ENCODE measurements around the gene INPP4B.

The INPP4B gene

GRCh38 chr4:142222127-142222526 lies 624.0 kb downstream of the INPP4B start:
- no peak for DNase-seq (ENCODE audit: low spot score)

- DNase-seq (ENCODE audit: low spot score), result no peak
Observed at GRCh38 chr4:142218726-142219125, 627.4 kb downstream of the INPP4B start.

DNA sequence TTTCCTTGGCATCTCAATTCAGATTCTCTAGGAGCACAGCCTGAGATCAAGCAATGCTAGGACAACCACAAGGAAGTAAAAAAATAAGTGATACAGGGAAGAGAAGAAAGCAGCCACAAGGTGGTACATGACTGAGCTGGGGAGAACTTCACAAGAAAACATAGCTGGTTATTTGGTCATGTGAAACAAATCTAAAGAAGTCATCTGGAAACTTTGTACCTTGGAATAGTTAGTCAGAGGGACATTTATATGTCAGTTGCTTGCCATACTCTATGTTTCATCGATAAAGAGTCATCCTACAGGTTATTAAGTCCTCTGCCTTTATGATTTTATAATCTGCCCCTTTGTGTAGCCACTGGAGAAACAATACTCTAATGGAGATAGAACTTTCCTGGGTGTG lies 634.7 kb downstream of the INPP4B start:
- DNase-seq (ENCODE audit: low spot score), result no peak

DNA sequence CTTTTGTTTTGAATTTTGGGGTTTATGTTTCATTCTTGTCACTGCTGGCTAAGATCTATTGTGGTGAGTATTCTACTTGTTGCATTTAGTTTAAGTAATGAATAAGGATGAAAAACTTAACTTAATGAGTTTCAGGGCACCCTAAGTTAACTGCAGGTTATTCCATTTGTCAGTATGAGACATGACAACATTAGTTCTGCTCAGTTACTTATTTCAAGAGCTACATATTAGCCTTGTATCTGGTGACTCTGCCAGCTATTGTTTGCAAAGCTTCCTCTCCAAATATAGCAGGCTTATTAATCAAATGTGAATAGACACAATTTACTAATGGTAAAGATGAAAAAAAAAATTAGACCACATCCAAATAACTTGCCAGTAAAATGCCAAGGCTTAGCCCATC lies 642.6 kb downstream of the INPP4B start:
- DNase-seq (ENCODE audit: low spot score), result no peak

DNA sequence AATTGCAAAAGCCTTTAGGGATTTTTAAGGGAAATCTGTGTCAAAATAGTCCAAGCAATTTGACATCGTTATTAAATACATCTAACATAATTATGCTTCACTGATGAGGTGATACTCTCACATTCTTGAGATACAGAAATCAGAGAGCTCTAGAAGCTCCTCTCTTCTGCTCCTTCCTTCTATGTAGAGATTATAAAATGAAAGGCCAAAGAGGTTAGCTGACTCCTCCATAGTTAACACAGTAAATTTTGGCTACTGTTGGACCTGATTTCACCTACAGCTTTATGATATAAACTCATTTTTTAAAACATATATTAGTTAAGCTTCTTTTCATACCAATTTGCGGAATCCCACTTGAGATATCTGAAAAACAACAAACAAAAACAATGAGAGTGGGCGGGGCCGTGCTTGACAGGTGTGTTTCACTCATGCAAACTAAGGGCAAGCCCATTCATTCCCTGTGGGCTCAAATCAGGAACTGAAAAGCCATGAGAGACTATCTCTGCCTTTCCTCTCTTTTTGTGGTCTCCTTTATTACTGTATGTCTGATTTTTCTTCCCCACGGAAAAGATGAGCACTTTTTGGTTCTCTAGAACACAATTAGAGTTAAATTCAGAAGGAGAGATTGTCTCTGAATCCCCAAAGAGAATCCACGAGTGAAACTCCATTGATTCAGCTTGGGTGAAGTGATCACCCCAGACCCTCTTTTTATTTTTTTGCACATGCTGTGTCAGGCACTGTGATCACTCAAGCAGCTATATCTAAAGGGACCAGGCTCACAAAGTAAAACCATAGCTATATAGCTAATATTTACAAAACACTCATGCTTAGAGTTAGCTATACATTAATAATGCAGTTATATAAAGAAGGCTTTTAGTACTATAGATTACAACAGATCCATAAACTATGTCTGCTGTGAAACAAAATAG lies 643.4 kb downstream of the INPP4B start:
- no peak for DNase-seq (ENCODE audit: low spot score)

DNA sequence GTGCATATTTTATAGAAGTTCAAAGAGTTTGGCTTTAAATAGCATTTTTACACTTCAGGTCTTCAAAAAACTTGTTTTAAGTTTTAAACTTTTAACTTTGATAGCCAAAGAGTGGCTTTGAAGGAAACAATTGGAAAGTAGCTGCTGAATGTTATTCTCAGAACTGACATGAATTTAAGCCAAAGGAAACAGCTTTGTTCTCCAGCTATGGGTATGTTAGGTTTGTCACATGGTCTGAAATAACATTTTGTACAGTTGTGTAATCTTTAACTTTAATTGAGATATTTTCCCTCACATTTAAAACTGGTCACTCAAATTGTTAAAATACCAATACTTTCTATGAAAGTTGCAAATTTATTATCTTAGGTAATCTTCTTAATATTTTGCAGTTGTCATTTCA lies 645.1 kb downstream of the INPP4B start:
- DNase-seq (ENCODE audit: low spot score), result no peak

- DNase-seq (ENCODE audit: low spot score), result no peak
Observed at GRCh38 chr4:142194905-142195304, 651.2 kb downstream of the INPP4B start.

DNA sequence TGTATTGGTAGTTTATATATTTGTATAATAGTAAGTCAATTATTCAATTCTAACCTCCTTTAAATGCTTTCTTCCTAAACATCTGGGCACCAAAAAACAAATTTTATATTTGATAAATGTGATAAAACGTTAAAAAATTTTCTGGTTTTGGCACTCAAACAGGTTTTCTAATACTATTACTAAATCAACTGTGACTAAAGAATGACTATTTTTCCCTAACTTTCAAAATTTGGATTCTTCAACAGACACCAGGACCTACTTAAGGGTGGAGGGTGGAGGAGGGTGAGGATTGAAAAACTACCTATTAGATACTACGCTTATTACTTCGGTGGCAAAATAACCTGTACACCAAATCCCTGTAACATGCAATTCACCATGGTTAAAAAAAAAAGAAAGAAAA lies 654.2 kb downstream of the INPP4B start:
- no peak for DNase-seq (ENCODE audit: low spot score)

DNA sequence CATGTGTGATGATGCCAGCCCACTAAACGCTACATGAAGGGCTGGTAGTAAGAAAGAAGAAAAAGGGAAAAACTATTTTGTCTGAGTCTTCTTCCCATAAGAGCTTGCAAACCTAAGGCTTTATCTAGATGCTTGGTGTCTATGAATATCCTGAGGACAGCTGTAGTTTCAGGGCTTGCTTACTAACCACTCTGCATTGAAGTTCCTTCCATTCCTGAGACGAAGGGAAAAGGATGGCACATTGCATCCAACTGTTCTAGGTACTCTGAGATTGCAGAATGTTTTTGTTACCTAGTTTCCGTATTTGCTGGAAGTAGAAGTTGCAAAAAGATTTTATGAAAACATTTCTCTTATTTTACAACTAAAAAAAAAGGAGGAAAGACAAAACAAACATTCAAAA lies 665.1 kb downstream of the INPP4B start:
- DNase-seq (ENCODE audit: low spot score), result no peak

DNA sequence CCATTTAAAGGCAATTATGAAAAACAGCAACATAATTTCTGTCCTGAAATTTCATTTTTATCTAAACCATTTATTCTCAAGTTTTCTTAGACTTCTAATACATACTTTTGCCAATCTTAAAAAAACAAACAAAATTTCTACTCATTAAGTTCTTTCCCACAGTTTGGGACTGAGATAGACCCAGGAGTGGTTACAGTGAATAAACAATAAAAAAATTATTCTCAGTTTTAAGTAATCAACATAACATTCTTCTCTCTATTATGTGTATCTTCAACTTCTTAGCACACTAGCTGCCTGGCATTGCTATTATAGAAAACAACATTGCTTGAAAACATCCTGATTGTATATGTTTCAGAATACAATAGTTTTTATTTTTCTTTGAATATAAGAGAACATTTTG lies 676.9 kb downstream of the INPP4B start:
- DNase-seq (ENCODE audit: low spot score), result no peak

GRCh38 chr4:142168181-142168580 lies 677.9 kb downstream of the INPP4B start:
- DNase-seq (ENCODE audit: low spot score), result no peak

DNA sequence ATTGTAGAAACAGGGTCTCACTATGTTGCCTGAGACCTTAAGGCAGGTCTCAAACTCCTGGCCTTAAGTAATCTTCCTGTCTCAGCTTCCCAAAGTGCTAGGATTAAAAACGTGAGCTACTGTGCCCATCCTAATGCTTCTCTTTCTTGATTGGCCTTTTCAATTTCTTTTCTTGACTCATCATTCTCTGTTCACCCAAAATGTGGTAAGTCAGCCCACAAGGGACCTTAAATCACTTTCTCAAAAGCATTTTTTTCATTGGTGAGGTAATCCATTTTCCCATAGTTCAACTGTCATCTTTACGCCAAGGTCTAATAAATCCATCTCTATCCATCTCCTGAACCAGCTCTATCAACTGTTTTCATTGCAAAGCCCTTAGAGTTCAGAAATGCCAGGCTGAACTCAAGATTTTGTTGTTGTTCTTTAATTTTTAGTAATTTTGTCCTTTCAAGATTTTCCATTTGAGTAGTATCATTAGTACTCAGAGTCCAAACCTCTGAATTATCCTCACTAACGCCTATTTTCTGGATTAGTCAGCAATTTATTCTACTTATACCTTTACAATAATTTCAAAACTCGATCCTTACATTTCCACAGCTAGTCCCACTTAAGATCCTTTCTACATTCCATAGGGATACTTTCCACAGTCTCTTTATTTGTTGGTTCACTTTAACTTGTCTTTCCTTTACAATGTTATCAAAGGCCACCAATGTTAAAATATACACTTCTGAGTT lies 681.2 kb downstream of the INPP4B start:
- DNase-seq (ENCODE audit: low spot score), result no peak

DNA sequence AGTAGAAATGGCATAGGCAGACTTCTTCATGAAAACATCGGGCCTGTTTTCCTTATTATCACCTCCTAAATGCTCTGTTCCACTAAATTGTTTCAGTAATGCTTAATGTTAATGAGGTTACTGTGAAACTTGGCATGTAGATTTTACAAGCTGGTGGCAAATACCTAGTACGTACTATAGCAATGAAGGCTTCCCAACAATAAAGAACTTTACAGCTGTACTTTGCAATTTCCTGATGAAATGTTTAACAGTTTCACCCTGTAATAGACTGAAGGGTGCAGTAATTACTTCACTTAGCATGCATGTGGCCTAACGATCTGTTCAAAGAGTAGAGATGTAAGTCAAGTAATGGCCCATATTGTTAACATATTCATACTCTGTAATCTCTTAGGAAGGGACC lies 685.0 kb downstream of the INPP4B start:
- no peak for DNase-seq (ENCODE audit: low spot score)

DNA sequence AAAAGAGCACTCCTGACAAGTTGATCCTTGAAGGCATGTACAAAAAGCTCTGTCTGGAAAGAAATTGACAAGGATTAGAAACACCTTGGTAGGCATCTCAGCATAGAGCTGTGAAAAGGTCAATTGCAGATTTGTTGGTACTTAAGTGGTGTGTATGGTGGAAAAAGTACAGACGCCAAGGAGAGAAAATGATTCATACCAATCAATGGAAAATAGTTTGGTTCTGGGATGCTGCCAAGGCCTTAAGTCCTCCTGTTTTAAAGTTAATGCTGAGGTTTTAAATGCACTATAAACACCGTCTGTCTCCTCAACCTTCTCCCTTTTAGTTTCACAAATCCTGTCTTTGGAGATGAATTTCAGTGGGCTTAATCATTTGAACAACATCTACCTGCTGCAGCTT lies 685.6 kb downstream of the INPP4B start:
- no peak for DNase-seq (ENCODE audit: low spot score)

DNA sequence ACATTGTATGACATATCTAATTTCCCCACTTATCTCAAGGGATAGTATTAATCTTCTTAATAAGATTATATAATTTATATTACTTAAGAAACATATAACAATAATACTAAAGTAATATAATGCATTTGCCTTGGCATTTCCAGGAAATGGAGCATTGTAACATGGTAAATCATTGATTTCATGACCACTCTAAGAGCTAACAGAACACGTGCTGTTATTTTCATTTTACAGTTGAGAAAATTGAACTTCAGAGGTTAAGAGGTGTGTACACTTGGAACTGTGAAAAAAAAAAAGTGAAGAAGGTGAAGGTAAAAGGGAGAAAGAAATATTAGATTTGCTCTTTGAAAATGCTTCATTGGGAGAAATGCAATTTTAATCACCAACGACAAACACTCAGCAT lies 687.1 kb downstream of the INPP4B start:
- no peak for DNase-seq (ENCODE audit: low spot score)

- no peak for DNase-seq (ENCODE audit: low spot score)
Observed at GRCh38 chr4:142156256-142156655, 689.8 kb downstream of the INPP4B start.

DNA sequence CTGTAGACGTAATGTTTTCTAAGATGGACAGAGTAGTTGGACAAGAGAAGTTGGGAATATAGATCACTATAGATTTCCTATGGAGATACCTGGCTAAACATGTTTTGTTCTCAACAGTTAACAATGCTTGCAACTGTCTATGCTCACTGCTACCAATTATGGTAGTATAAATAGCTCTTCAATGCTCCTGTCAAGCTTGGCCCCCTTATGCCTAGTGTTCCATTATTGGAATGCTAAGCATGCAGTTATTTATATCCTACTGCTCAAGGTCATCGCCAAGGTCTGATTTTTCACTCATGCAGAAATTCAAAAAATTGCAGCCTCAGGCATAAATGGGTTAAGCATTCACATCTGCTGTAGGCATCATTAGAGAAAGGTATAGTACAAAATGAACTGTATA lies 690.8 kb downstream of the INPP4B start:
- no peak for DNase-seq (ENCODE audit: low spot score)

DNA sequence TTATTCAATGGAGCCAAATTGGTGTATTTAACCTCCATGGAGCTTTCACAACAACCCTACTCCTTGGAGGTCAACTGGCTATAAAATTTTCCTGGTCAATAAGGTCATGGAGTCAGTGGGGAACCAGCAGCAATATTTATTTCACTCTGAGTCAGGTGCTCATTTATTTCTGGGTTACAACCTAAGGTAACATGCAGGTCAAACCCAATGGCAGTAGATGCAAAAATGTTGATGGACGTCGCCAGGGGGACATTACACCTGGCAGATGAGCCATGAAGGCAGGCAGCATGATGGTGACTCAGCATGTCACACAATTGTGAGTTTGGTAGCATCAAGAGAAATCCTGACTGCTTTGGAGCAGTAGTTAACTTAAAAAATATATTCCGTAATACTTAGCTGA lies 695.6 kb downstream of the INPP4B start:
- DNase-seq (ENCODE audit: low spot score), result no peak

DNA sequence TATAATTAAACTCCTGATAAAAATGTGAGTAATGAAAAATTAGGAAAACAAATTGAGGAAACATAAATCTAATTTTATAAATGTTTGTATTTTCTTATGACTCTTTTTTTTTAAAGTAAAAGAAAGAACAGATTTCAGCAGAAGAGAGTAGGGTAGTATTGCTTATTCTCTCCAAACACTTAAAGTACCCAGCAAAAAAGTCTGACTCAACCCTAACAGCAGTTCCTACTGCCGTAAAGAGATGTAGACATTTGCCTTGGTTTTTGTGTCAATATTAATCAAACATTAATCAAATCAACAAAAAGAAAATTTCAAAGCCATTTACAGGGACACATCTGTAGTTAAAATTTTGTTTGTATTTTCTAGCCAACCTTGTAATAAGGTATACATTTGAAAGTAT lies 701.3 kb downstream of the INPP4B start:
- no peak for DNase-seq (ENCODE audit: low spot score)

GRCh38 chr4:142142366-142143054 lies 703.6 kb downstream of the INPP4B start:
- DNase-seq (ENCODE audit: low spot score), result no peak

DNA sequence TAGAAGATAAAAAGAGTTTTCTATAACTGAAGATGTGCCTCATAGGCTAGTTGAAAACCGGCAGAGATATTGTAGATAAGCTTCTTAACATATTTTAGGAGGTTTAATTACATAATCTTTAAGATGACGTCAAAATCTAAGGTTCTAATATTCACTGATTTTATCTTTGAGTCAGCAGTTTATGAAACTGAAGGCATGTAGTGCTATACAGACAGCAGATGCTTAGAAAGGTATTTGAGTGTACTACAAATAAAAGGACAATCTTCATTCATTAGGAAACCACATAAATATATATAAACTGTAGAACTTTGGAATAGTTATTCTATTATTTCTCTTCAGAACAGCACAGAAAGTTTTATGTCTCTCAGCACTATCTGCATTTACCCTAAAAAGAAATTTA lies 704.9 kb downstream of the INPP4B start:
- no peak for DNase-seq (ENCODE audit: low spot score)

- no peak for DNase-seq (ENCODE audit: low spot score)
Observed at GRCh38 chr4:142130666-142131065, 715.4 kb downstream of the INPP4B start.

DNA sequence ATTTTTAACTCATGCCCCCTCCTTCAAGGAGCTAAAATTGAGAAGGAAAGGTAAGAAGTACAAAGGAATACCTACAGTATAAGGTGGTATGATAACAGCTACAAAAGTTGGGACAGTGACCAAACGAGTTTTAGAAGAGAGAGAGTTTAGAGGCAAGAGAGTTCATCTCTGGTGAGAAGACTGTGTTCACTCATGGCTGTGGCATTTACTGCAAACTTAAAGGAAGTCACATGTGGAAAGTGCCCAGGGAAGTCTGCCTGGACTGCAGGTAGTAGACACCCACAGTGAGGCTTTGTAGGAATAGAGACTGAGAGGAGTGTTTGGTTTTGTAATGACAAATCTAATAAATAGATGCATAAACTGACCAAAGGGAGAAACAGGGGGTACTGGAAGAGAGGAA lies 716.2 kb downstream of the INPP4B start:
- no peak for DNase-seq (ENCODE audit: low spot score)

All from LoVo (cell line).